Tibial nerve (tissue), 4 donors: Measurements from ENCODE around the gene PDZK1IP1.

ENCODE experiments used
- EP300 ChIP-seq, 2 donors: sonication (generic); formaldehyde crosslinking; IDR thresholded peaks; one replicate each; pipeline ENCODE4 v1.6.1; 2017; ENCODE audit warnings: antibody characterized with exemption in 2 of 2, mild to moderate bottlenecking in 1 of 2
- TF ChIP-seq, protein P1 (sequence below), 5 experiments: fragments of 200-600 bp in 3 of 5; fragments of 450-650 bp in 2 of 5; sonication (generic) in 3 of 5; IDR thresholded peaks; one replicate each; pipeline ENCODE4 v1.5.1; 2016 to 2019; ENCODE audit warnings: antibody characterized with exemption in 5 of 5, mild to moderate bottlenecking in 3 of 5, moderate library complexity in 2 of 5

DNA sequence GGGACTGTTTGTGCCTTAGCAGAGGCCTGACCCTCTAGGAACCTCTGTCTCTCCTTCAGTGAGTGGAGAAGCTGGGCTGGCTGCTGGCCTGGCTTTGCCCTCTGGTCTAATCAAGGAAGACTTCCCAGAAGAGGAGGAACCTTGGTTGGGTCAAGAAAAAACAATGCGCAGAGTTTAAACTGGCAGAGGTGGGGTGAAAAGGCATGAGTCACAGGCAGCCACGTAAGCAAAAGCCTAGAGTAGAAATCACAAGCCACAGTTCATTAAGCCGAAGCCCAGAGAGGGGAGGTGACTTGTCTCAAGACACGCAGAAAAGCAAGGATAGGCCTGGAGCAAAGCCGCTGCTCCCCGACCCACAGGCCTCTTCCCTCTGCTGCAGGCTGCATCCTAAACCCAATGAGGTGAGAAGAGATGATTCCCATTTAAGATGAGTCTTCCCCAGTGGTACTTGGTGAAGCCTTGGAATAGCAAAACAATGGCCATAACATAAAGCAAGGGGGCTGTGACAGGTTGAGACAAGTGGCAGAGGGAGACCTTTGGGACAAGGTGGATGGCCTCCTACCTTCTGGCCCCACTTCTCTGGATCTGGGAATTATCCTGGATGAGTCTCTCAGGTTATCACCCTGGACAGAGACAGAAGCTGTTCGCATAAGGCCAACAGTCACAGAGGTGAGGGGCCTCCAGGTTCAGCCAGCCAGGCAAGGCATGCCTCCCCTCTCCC, 7.7 kb downstream of the PDZK1IP1 start:
- TF ChIP-seq, protein P1, sequence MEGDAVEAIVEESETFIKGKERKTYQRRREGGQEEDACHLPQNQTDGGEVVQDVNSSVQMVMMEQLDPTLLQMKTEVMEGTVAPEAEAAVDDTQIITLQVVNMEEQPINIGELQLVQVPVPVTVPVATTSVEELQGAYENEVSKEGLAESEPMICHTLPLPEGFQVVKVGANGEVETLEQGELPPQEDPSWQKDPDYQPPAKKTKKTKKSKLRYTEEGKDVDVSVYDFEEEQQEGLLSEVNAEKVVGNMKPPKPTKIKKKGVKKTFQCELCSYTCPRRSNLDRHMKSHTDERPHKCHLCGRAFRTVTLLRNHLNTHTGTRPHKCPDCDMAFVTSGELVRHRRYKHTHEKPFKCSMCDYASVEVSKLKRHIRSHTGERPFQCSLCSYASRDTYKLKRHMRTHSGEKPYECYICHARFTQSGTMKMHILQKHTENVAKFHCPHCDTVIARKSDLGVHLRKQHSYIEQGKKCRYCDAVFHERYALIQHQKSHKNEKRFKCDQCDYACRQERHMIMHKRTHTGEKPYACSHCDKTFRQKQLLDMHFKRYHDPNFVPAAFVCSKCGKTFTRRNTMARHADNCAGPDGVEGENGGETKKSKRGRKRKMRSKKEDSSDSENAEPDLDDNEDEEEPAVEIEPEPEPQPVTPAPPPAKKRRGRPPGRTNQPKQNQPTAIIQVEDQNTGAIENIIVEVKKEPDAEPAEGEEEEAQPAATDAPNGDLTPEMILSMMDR (IDR thresholded peaks at IDR 0.05) = no peak
- TF ChIP-seq EP300 (IDR thresholded peaks at IDR 0.05) = no peak
